Measurements from ENCODE around the gene ARHGEF10L.

Gene ARHGEF10L

GRCh38 chr1:17551755-17552234, 12.3 kb downstream of the ARHGEF10L start:
- DNase-seq: peak; percentile 26

GRCh38 chr1:17553975-17554700, 14.6 kb downstream of the ARHGEF10L start:
- DNase-seq: peak; percentile 88

- no peak for DNase-seq
Measured at GRCh38 chr1:17554954-17555353, 15.5 kb downstream of the ARHGEF10L start.

GRCh38 chr1:17557986-17558385, 18.5 kb downstream of the ARHGEF10L start:
- no peak for DNase-seq

GRCh38 chr1:17558541-17558940, 19.0 kb downstream of the ARHGEF10L start:
- no peak for DNase-seq

GRCh38 chr1:17558954-17559614, 19.6 kb downstream of the ARHGEF10L start:
- DNase-seq: no peak

- DNase-seq: no peak
Measured at GRCh38 chr1:17559615-17560419, 20.3 kb downstream of the ARHGEF10L start.

GRCh38 chr1:17561247-17561548, 21.7 kb downstream of the ARHGEF10L start:
- no peak for DNase-seq

- DNase-seq: no peak
Measured at GRCh38 chr1:17561561-17561985, 22.1 kb downstream of the ARHGEF10L start.

GRCh38 chr1:17562375-17562774, 22.9 kb downstream of the ARHGEF10L start:
- DNase-seq: no peak

GRCh38 chr1:17563494-17564281, 24.2 kb downstream of the ARHGEF10L start:
- DNase-seq: no peak

- no peak for DNase-seq
Measured at GRCh38 chr1:17564458-17565393, 25.2 kb downstream of the ARHGEF10L start.

- DNase-seq: no peak
Measured at GRCh38 chr1:17565461-17566252, 26.2 kb downstream of the ARHGEF10L start.

GRCh38 chr1:17566417-17566816, 26.9 kb downstream of the ARHGEF10L start:
- DNase-seq: no peak

- DNase-seq: no peak
Measured at GRCh38 chr1:17566892-17567291, 27.4 kb downstream of the ARHGEF10L start.

GRCh38 chr1:17567582-17567981, 28.1 kb downstream of the ARHGEF10L start:
- peak; percentile 51 for DNase-seq

GRCh38 chr1:17568014-17568900, 28.8 kb downstream of the ARHGEF10L start:
- DNase-seq: no peak

GRCh38 chr1:17569200-17570139, 30.0 kb downstream of the ARHGEF10L start:
- peak; percentile 88 for DNase-seq

GRCh38 chr1:17570228-17570627, 30.7 kb downstream of the ARHGEF10L start:
- DNase-seq: no peak

Data from fibroblast of skin of right biceps (primary cell).